Endothelial cell of umbilical vein (primary cell): ENCODE measurements around the gene ESPN. TPM values are rescaled to one million over a fixed set of nuclear protein-coding genes. Genes with fewer than 3 reads are reported as not detected.
A peak's percentile ranks its signal among the peaks of the same experiment; 100 is the strongest.
"Not testable (repeated sequence)": the region's sequence is repeated elsewhere in the genome, so short reads cannot be mapped to it uniquely, and the experiment has no call there.

Experiments used
- BruUV-seq: library from RNA; stranded (reverse); fragments of 400-500 nt; replicated peaks from 2 replicates; lab custom pipeline; 2021; lab: Mats Ljungman, UMichigan
- CTCF ChIA-PET: fragments of 300-600, 350-600 bp; sonication (Branson Sonifier 250); formaldehyde crosslinking; loops from one replicate; lab custom pipeline; 2021; ENCODE audit warnings: antibody characterized with exemption, inconsistent platforms; lab: Charles Lee
- POLR2A ChIA-PET: fragments of 300-600, 350-600 bp; sonication (Branson Sonifier 250); formaldehyde crosslinking; loops from one replicate; lab custom pipeline; 2021; ENCODE audit warnings: antibody characterized with exemption, inconsistent platforms; lab: Charles Lee
- DNase-seq: peaks from one replicate; pipeline ENCODE4 v3.0.0-alpha.2; 2011; ENCODE audit warnings: low read depth, low spot score
- FAIRE-seq: peaks from 2 replicates; lab custom pipeline; 2011; peaks lifted over from hg19 to GRCh38; lab: Jason Lieb, UNC
- H2AFZ ChIP-seq: 2 replicates; pipeline ENCODE4 v1.6.0; 2012; ENCODE audit warnings: low read depth, low read length, control low read depth, inconsistent platforms
- H3K27ac ChIP-seq: 2 replicates; pipeline ENCODE4 v1.5.1; 2011; ENCODE audit warnings: low read depth, mild to moderate bottlenecking, control low read depth, low read length, moderate library complexity; ENCODE audit not compliant: insufficient read depth
- H3K27me3 ChIP-seq, 2 experiments: 2 replicates each; pipeline versions ENCODE4 v1.6.0 to v1.6.1; 2011; ENCODE audit warnings: low read length in 2 of 2, mixed read lengths in 1 of 2; ENCODE audit not compliant: control insufficient read depth in 2 of 2, insufficient read depth in 2 of 2
- H3K36me3 ChIP-seq, 2 experiments: 2 replicates in 1 of 2; 3 replicates in 1 of 2; pipeline ENCODE4 v1.5.1; 2011; ENCODE audit warnings: low read length in 2 of 2, mild to moderate bottlenecking in 1 of 2, moderate library complexity in 1 of 2; ENCODE audit not compliant: control insufficient read depth in 2 of 2, insufficient read depth in 2 of 2; ENCODE audit errors: extremely low read depth in 1 of 2
- H3K4me1 ChIP-seq: 3 replicates; pipeline ENCODE4 v1.5.1; 2011; ENCODE audit warnings: mild to moderate bottlenecking, low read length; ENCODE audit not compliant: control insufficient read depth, insufficient read depth; ENCODE audit errors: extremely low read depth
- H3K4me2 ChIP-seq: 2 replicates; pipeline ENCODE4 v1.6.1; 2011; ENCODE audit warnings: low read length, control low read depth, mixed read lengths; ENCODE audit not compliant: insufficient read depth
- H3K4me3 ChIP-seq, 3 experiments: fragments of 200-600 bp in 1 of 3; sonication (generic), shearing (Covaris generic) in 1 of 3; replicated peaks in 1 of 3; 2 replicates each; pipeline ENCODE4 v1.5.1; 2011 to 2016; ENCODE audit warnings: control low read depth in 3 of 3, low read length in 3 of 3, mild to moderate bottlenecking in 2 of 3, inconsistent platforms in 1 of 3, low read depth in 1 of 3, moderate library complexity in 1 of 3; ENCODE audit not compliant: insufficient read depth in 1 of 3
- H3K79me2 ChIP-seq: 2 replicates; pipeline ENCODE4 v1.6.0; 2012; ENCODE audit warnings: low read length, inconsistent platforms; ENCODE audit not compliant: control insufficient read depth, insufficient read depth
- H3K9ac ChIP-seq: replicated peaks from 2 replicates; pipeline ENCODE3; 2011; ENCODE audit warnings: low read length, control low read depth; ENCODE audit not compliant: insufficient read depth; ENCODE audit errors: extremely low read depth
- H3K9me1 ChIP-seq: replicated peaks from 3 replicates; pipeline ENCODE4 v1.6.0; 2011; ENCODE audit warnings: mild to moderate bottlenecking, low read length; ENCODE audit not compliant: control insufficient read depth, insufficient read depth; ENCODE audit errors: extremely low read depth
- H3K9me3 ChIP-seq: replicated peaks from 2 replicates; pipeline ENCODE4 v1.5.1; 2012; ENCODE audit warnings: low read length, inconsistent platforms; ENCODE audit not compliant: control insufficient read depth, insufficient read depth
- H4K20me1 ChIP-seq: replicated peaks from 2 replicates; pipeline ENCODE3; 2011; ENCODE audit warnings: mild to moderate bottlenecking, low read length; ENCODE audit not compliant: control insufficient read depth, insufficient read depth; ENCODE audit errors: extremely low read depth
- dilution Hi-C: fragments of 300-500 bp; cut with MboI; formaldehyde crosslinking; loops from one replicate; pipeline ENCODE4 v1.15.0; 2019; ENCODE audit warnings: low sequenced_read_pairs; ENCODE audit not compliant: extremely low pct_ligation_motif_present
- intact Hi-C: fragments of 100-400 bp; cut with micrococcal nuclease; formaldehyde crosslinking; loops from one replicate; pipeline ENCODE4 v1.10.0; 2022
- polyA plus RNA-seq, 4 experiments: library from polyadenylated mRNA; depleted of rRNA in 3 of 4; stranded (reverse) in 3 of 4; unstranded in 1 of 4; fragments of >200 nt; gene quantifications; 2 replicates each; pipeline versions ENCODE4 v1.2.1 to v1.2.3, GENCODE V29; 2011 to 2012; ENCODE audit warnings: missing spikeins in 1 of 4
- total RNA-seq: library from RNA; stranded (reverse); gene quantifications from 2 replicates; pipeline ENCODE4 v1.2.3, GENCODE V29; 2021

ESPN gene
- total and polyA plus RNA-seq, 2 donors (not counting 3 experiments of a cell fraction or from before 2014, with no cell fraction given), result 0.54 to 0.71 TPM

- H4K20me1 ChIP-seq, H2AFZ ChIP-seq, DNase-seq, FAIRE-seq, H3K4me2 ChIP-seq, H3K27me3 ChIP-seq, H3K4me1 ChIP-seq, BruUV-seq, H3K79me2 ChIP-seq, H3K9ac ChIP-seq, H3K36me3 ChIP-seq, H3K27ac ChIP-seq, H3K9me3 ChIP-seq, H3K4me3 ChIP-seq, POLR2A ChIA-PET, dilution Hi-C loops, H3K9me1 ChIP-seq, intact Hi-C loops: not testable (repeated sequence)
- CTCF ChIA-PET, result interaction anchor here (11.1 kb wide), 1 partner anchor 8 kb away, joined by 202 read pairs; no protein-coding TSS in a partner anchor
Measured at GRCh38 chr1:6428453-6428852, 3.9 kb downstream of the ESPN start.

GRCh38 chr1:6429660-6430411, 5.3 kb downstream of the ESPN start:
- dilution Hi-C loops, result not testable (repeated sequence)
- CTCF ChIA-PET, result interaction anchor here (0.6 to 2.1 kb wide), 5 partner anchors 8 to 183 kb away, joined by 3 to 7 read pairs (median 3); no protein-coding TSS in a partner anchor

GRCh38 chr1:6431645-6432579, 7.3 kb downstream of the ESPN start:
- H3K27me3 ChIP-seq, BruUV-seq, H3K36me3 ChIP-seq, H3K79me2 ChIP-seq, H4K20me1 ChIP-seq, DNase-seq, H3K9me3 ChIP-seq, H3K27ac ChIP-seq, H3K4me1 ChIP-seq, H3K9me1 ChIP-seq, POLR2A ChIA-PET, H3K9ac ChIP-seq, H3K4me2 ChIP-seq, H2AFZ ChIP-seq, intact Hi-C loops, dilution Hi-C loops, H3K4me3 ChIP-seq: not testable (repeated sequence)
- CTCF ChIA-PET, result interaction anchor here (1.0 to 10.3 kb wide), 6 partner anchors 9 to 83 kb away, joined by 3 to 202 read pairs (median 6); partner anchors contain the start of genes ESPN and HES2
- FAIRE-seq, result peak; percentile 81

More at GRCh38 chr1:6429660-6430411, 5.3 kb downstream of the ESPN start:
- H3K27me3 ChIP-seq, H3K79me2 ChIP-seq, POLR2A ChIA-PET, DNase-seq, H3K4me1 ChIP-seq, intact Hi-C loops, H2AFZ ChIP-seq, FAIRE-seq, BruUV-seq, H4K20me1 ChIP-seq, H3K9me3 ChIP-seq, H3K36me3 ChIP-seq, H3K4me3 ChIP-seq, H3K4me2 ChIP-seq, H3K27ac ChIP-seq, H3K9me1 ChIP-seq, H3K9ac ChIP-seq: not testable (repeated sequence)
